PFSK-1 (cell line): ENCODE data around the gene MYOM3.

Experiments
- FOXP2 ChIP-seq: optimal IDR thresholded peaks from 2 replicates; pipeline ENCODE3; 2011; ENCODE audit warnings: borderline replicate concordance, control low read depth, inconsistent platforms; ENCODE audit not compliant: insufficient read depth; ENCODE audit errors: extremely low read length, extremely low read depth
- POLR2AphosphoS5 ChIP-seq: IDR thresholded peaks from 2 replicates; pipeline ENCODE4 v1.6.1; 2012; ENCODE audit warnings: low read depth, mild to moderate bottlenecking, control low read depth, low read length, moderate library complexity
- SIN3A ChIP-seq: IDR thresholded peaks from 2 replicates; pipeline ENCODE4 v1.6.1; 2012; ENCODE audit warnings: mild to moderate bottlenecking, low read length, moderate library complexity, borderline replicate concordance; ENCODE audit not compliant: insufficient read depth
- TAF1 ChIP-seq: IDR thresholded peaks from 2 replicates; pipeline ENCODE4 v1.6.1; 2012; ENCODE audit warnings: low read length, control low read depth, borderline replicate concordance; ENCODE audit not compliant: insufficient read depth
- TF ChIP-seq, protein P1 (sequence below), 2 experiments: IDR thresholded peaks; 2 replicates each; pipeline versions ENCODE4 v1.6.1 to v1.8.0; 2011 to 2012; ENCODE audit warnings: low read depth in 2 of 2, low read length in 2 of 2, control low read depth in 1 of 2, inconsistent platforms in 1 of 2, mild to moderate bottlenecking in 1 of 2, moderate library complexity in 1 of 2; ENCODE audit not compliant: insufficient read depth in 1 of 2

Gene MYOM3

DNA sequence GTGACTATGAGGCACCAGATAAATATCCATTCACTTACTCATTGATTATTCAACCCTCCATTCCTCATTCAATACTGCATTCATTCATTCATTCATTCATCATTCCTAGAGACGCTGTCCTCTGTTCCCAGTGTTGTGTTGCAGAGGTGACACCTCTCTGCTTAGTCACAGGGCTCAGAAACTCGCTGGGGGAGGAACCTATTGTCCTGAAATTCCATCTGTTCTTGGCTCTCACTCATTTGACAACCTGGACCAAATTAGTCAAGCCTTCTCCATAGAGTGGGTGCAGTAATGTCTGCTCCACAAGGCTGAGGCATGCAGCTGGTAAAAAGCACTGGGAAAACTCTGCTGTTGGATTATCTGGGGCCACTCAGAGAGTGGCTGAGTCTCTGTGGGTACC is 49.7 kb downstream of the MYOM3 start:
- TF ChIP-seq FOXP2 = no peak
- no peak for TF ChIP-seq SIN3A
- TF ChIP-seq TAF1 = no peak
- no peak for TF ChIP-seq POLR2AphosphoS5
- TF ChIP-seq, protein P1, sequence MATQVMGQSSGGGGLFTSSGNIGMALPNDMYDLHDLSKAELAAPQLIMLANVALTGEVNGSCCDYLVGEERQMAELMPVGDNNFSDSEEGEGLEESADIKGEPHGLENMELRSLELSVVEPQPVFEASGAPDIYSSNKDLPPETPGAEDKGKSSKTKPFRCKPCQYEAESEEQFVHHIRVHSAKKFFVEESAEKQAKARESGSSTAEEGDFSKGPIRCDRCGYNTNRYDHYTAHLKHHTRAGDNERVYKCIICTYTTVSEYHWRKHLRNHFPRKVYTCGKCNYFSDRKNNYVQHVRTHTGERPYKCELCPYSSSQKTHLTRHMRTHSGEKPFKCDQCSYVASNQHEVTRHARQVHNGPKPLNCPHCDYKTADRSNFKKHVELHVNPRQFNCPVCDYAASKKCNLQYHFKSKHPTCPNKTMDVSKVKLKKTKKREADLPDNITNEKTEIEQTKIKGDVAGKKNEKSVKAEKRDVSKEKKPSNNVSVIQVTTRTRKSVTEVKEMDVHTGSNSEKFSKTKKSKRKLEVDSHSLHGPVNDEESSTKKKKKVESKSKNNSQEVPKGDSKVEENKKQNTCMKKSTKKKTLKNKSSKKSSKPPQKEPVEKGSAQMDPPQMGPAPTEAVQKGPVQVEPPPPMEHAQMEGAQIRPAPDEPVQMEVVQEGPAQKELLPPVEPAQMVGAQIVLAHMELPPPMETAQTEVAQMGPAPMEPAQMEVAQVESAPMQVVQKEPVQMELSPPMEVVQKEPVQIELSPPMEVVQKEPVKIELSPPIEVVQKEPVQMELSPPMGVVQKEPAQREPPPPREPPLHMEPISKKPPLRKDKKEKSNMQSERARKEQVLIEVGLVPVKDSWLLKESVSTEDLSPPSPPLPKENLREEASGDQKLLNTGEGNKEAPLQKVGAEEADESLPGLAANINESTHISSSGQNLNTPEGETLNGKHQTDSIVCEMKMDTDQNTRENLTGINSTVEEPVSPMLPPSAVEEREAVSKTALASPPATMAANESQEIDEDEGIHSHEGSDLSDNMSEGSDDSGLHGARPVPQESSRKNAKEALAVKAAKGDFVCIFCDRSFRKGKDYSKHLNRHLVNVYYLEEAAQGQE (IDR thresholded peaks at IDR 0.05; ENCODE audit: insufficient read depth in 1 of 2, low read depth in 2 of 2, low read length in 2 of 2) = no peak

DNA sequence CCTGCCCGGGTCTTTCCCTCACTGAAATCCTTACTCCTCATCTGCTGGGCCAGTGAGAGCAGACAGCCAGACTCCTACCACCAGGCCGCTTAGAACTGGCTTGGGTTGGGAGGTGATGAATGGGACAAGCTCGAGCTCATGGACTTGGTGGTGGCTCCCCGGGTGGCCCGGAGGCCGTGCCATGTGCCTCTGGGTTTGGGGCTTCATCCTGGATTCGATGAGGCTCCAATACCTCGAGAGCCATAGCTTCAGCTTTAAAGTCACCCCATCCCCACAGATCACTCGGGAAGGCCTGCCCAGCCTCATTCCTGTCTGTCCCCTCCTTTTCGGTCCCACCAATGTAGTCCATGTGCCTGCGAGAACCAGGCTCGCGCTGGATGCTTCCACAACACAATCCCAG is 51.5 kb downstream of the MYOM3 start:
- TF ChIP-seq, protein P1 (IDR thresholded peaks at IDR 0.05; ENCODE audit: insufficient read depth in 1 of 2, low read depth in 2 of 2, low read length in 2 of 2) = no peak
- TF ChIP-seq SIN3A (no peak), TAF1 (no peak), FOXP2 (no peak), POLR2AphosphoS5 (no peak)

DNA sequence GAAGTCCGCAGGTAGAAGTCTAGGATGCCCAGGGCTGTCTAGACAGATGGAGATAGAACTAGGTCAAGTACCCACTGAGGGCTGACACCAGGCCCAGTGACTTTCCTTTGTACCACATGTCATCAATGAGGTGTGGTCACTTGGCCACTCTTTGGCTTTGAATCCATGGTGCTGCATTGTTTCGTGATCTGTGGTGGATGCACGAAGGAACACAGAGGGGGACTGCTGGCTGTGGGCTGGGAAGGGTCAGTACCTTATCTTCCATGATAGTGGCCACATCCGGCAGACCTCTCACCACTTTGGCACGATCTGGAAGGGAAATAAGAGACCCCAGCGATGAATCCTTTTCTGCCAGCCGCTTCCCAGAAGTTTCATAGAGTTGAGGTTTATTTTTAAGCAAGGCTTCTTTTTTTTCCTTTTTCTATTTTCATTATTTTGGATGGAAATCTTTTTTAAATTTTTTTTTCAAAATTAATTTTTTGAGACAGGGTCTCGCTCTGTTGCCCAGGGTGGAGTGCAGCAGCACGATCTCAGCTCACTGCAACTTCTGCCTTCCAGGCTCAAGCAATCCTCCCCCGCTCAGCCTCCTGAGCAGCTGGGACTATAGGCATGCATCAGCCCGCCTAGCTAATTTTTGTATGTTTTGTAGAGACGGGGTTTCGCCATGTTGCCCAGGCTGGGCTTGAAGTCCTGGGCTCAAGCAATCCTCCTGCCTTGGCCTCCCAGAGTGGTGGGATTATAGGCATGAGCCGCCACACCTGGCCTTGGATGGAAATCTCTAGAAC is 53.1 kb downstream of the MYOM3 start:
- TF ChIP-seq TAF1 = no peak
- no peak for TF ChIP-seq SIN3A
- no peak for TF ChIP-seq POLR2AphosphoS5
- no peak for TF ChIP-seq FOXP2
- TF ChIP-seq, protein P1 (IDR thresholded peaks at IDR 0.05; ENCODE audit: insufficient read depth in 1 of 2, low read depth in 2 of 2, low read length in 2 of 2) = no peak

DNA sequence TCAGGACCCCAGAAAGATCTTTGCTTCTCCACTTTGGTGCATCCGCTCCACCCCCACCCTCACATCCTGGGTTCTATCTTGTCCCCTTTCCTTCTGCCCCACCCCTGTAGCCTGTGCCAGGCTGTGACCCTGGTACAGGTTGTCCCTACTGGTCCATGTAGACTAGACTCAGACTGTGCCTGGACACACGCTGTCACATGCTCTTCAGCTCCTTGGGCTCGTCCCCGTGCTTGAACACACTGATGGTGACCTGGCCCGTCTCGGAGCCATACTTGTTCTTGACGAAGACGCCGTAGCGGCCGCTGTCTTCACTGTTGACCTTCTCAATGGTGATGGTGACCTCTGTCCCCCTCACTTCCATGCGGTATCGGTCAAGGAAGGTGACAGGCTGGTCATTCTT is 54.8 kb downstream of the MYOM3 start:
- TF ChIP-seq, protein P1 (IDR thresholded peaks at IDR 0.05; ENCODE audit: insufficient read depth in 1 of 2, low read depth in 2 of 2, low read length in 2 of 2) = no peak
- no peak for TF ChIP-seq SIN3A
- no peak for TF ChIP-seq FOXP2
- TF ChIP-seq POLR2AphosphoS5 = no peak
- TF ChIP-seq TAF1 = no peak
